ENCODE data around the gene KRTAP3-2. TPM values are rescaled to one million over a fixed set of nuclear protein-coding genes. Genes with fewer than 3 reads are reported as not detected.

Gene KRTAP3-2
- total RNA-seq, 2 experiments from 2014 or later = not detected

DNA sequence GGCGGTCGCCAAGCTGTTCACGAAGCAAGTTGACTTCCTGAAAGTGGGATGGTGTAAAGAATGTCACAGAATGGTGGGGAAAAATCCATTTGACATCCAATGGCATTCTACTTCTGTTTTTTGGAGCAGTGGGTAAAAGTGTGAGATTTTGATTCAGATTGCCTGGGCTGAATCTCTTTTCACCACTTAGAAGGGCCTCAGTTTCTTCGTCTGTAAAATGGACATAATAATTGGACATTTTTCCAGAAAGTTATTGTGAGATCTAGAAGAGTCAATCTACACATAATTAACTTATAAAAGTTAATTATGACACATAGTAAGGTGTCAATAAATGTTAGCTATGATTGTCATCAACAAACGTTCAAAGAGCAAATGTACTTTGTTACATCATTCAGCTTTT lies 18.6 kb downstream of the KRTAP3-2 start:
- ChIA-PET POLR2A (no interaction called here), CTCF (no interaction called here)
- ATAC-seq (ENCODE audit: poor library complexity) (no peak), DNase-seq (no peak)
- Histone ChIP-seq H3K4me1 (ENCODE audit: insufficient read depth, low read length) (no peaks in the 10 kb centered on the region), H3K4me3 (ENCODE audit: low read length) (no peak overlapping the region), H3K36me3 (ENCODE audit: insufficient read depth, low read length) (no peaks in the 10 kb centered on the region), H3K9me3 (ENCODE audit: control insufficient read depth in 1 of 2, insufficient read depth in 1 of 2, low read length in 2 of 2) (no peaks in the 10 kb centered on the region), H3K27ac (ENCODE audit: low read depth in 1 of 2, low read length in 2 of 2) (no peak overlapping the region), H3K27me3 (ENCODE audit: control insufficient read depth in 1 of 2, insufficient read depth in 2 of 2, low read length in 2 of 2) (peaks cover under 1 to 17% of the 10 kb centered on the region in 2 experiments)
- TF ChIP-seq, protein P1, sequence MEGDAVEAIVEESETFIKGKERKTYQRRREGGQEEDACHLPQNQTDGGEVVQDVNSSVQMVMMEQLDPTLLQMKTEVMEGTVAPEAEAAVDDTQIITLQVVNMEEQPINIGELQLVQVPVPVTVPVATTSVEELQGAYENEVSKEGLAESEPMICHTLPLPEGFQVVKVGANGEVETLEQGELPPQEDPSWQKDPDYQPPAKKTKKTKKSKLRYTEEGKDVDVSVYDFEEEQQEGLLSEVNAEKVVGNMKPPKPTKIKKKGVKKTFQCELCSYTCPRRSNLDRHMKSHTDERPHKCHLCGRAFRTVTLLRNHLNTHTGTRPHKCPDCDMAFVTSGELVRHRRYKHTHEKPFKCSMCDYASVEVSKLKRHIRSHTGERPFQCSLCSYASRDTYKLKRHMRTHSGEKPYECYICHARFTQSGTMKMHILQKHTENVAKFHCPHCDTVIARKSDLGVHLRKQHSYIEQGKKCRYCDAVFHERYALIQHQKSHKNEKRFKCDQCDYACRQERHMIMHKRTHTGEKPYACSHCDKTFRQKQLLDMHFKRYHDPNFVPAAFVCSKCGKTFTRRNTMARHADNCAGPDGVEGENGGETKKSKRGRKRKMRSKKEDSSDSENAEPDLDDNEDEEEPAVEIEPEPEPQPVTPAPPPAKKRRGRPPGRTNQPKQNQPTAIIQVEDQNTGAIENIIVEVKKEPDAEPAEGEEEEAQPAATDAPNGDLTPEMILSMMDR (IDR thresholded peaks at IDR 0.05) = no peak
- Mint-ChIP-seq H3K4me1 (ENCODE audit: low read depth) (no peaks in the 10 kb centered on the region), H3K27ac (no peak overlapping the region), H3K9me3 (no peaks in the 10 kb centered on the region), H3K36me3 (ENCODE audit: low read depth) (no peaks in the 10 kb centered on the region), H3K4me3 (no peak overlapping the region), H3K27me3 (peaks cover 15% of the 10 kb centered on the region)
- intact Hi-C loops (cut with DNase I, micrococcal nuclease) = no loop called here

DNA sequence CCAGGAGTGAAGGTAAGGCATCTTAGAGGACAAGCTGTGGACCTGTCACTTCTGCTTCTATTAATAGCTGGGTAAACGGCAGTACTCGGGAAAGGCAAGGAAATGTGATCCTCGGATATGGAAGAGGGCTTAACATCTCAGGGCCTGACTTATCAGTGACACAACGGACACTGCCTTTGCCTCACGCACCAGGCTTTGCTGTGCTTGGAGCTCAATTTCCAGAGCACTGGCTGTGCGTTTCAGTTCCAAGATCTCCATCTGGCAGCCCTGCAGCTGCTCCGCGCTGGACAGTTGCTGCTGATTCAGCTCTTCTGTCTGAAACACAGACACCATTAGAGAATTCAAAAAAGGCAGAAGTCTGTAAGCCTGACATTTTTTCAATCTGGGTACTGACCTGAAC lies 19.1 kb downstream of the KRTAP3-2 start:
- TF ChIP-seq, protein P1 (IDR thresholded peaks at IDR 0.05) = no peak
- ChIA-PET POLR2A (no interaction called here), CTCF (no interaction called here)
- Mint-ChIP-seq H3K36me3 (ENCODE audit: low read depth) (no peaks in the 10 kb centered on the region), H3K4me1 (ENCODE audit: low read depth) (no peaks in the 10 kb centered on the region), H3K27ac (no peak overlapping the region), H3K27me3 (peaks cover 16% of the 10 kb centered on the region), H3K9me3 (no peaks in the 10 kb centered on the region), H3K4me3 (no peak overlapping the region)
- H3K36me3 ChIP-seq (ENCODE audit: insufficient read depth, low read length) = no peaks in the 10 kb centered on the region
- H3K9me3 ChIP-seq (ENCODE audit: control insufficient read depth in 1 of 2, insufficient read depth in 1 of 2, low read length in 2 of 2) = no peaks in the 10 kb centered on the region
- ATAC-seq (ENCODE audit: poor library complexity) (no peak), DNase-seq (no peak)
- H3K27me3 ChIP-seq (ENCODE audit: control insufficient read depth in 1 of 2, insufficient read depth in 2 of 2, low read length in 2 of 2) = peaks cover 3 to 19% of the 10 kb centered on the region in 2 experiments
- no peak overlapping the region for H3K4me3 ChIP-seq (ENCODE audit: low read length)
- intact Hi-C loops (cut with DNase I, micrococcal nuclease) = no loop called here
- H3K27ac ChIP-seq (ENCODE audit: low read depth in 1 of 2, low read length in 2 of 2) = no peak overlapping the region
- H3K4me1 ChIP-seq (ENCODE audit: insufficient read depth, low read length) = no peaks in the 10 kb centered on the region

DNA sequence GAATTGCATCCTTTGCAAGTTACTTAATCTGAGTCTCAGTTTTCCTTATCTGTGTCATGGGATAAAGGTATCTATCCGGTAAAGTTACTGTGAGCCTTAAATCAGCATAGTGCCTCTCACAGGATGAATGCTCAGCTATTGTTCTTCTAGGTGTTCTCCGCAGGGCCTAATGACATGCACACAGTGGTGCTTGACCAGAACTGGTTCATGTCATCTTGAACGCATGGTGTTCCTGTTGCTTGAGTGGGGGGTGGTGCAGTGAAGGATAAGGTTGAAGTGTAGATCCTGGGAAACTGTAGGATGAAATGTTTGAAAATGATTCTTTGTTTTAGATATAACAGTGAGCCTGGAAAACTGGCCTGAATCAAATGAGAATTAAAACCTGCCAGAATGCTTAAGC lies 19.6 kb downstream of the KRTAP3-2 start:
- Mint-ChIP-seq H3K9me3 (no peaks in the 10 kb centered on the region), H3K27me3 (peaks cover 21% of the 10 kb centered on the region), H3K36me3 (ENCODE audit: low read depth) (no peaks in the 10 kb centered on the region), H3K4me3 (no peak overlapping the region), H3K27ac (no peak overlapping the region), H3K4me1 (ENCODE audit: low read depth) (no peaks in the 10 kb centered on the region)
- ChIA-PET POLR2A (no interaction called here), CTCF (no interaction called here)
- Histone ChIP-seq H3K4me1 (ENCODE audit: insufficient read depth, low read length) (no peaks in the 10 kb centered on the region), H3K4me3 (ENCODE audit: low read length) (no peak overlapping the region), H3K9me3 (ENCODE audit: control insufficient read depth in 1 of 2, insufficient read depth in 1 of 2, low read length in 2 of 2) (no peaks in the 10 kb centered on the region), H3K27ac (ENCODE audit: low read depth in 1 of 2, low read length in 2 of 2) (no peak overlapping the region), H3K27me3 (ENCODE audit: control insufficient read depth in 1 of 2, insufficient read depth in 2 of 2, low read length in 2 of 2) (peaks cover 3 to 19% of the 10 kb centered on the region in 2 experiments), H3K36me3 (ENCODE audit: insufficient read depth, low read length) (no peaks in the 10 kb centered on the region)
- TF ChIP-seq, protein P1 (IDR thresholded peaks at IDR 0.05) = no peak
- ATAC-seq (ENCODE audit: poor library complexity) = no peak
- intact Hi-C loops (cut with DNase I, micrococcal nuclease) = no loop called here
- no peak for DNase-seq
